OCI-LY1 (cell line): ENCODE data around the gene PIP5K1C.

ENCODE experiments used
- H2AFZ ChIP-seq: fragments of 200-600 bp; sonication (generic), shearing (Covaris generic); 2 replicates; pipeline ENCODE4 v1.6.0; 2014; ENCODE audit warnings: antibody characterized with exemption, mild to moderate bottlenecking, low read length
- H3F3A ChIP-seq: fragments of 200-600 bp; sonication (generic), shearing (Covaris generic); 2 replicates; pipeline ENCODE4 v1.6.0; 2014; ENCODE audit warnings: mild to moderate bottlenecking, antibody characterized with exemption, low read length, moderate library complexity; ENCODE audit not compliant: insufficient read depth
- H3K27ac ChIP-seq: fragments of 200-600 bp; sonication (generic); 2 replicates; pipeline ENCODE4 v1.5.1; 2014; ENCODE audit warnings: low read length, mixed run types, mild to moderate bottlenecking, low read depth; ENCODE audit not compliant: poor library complexity, severe bottlenecking
- H3K27me3 ChIP-seq: fragments of 200-600 bp; sonication (generic); 2 replicates; pipeline ENCODE4 v1.6.0; 2014; ENCODE audit warnings: antibody characterized with exemption, mild to moderate bottlenecking, low read length, moderate library complexity; ENCODE audit not compliant: insufficient read depth
- H3K36me3 ChIP-seq: fragments of 200-600 bp; sonication (generic); 2 replicates; pipeline ENCODE4 v1.6.1; 2014; ENCODE audit warnings: mild to moderate bottlenecking, antibody characterized with exemption, low read length, moderate library complexity, mixed read lengths; ENCODE audit not compliant: insufficient read depth
- H3K4me1 ChIP-seq: fragments of 200-600 bp; sonication (generic); 2 replicates; pipeline ENCODE4 v1.5.1; 2014; ENCODE audit warnings: mild to moderate bottlenecking, low read length, moderate library complexity; ENCODE audit not compliant: insufficient read depth, severe bottlenecking
- H3K4me2 ChIP-seq: fragments of 200-600 bp; sonication (generic), shearing (Covaris generic); 2 replicates; pipeline ENCODE4 v1.6.1; 2014; ENCODE audit warnings: low read length
- H3K4me3 ChIP-seq: fragments of 200-600 bp; sonication (generic); 2 replicates; pipeline ENCODE4 v1.5.1; 2014; ENCODE audit warnings: low read length, low read depth, mild to moderate bottlenecking, mixed read lengths; ENCODE audit not compliant: poor library complexity, severe bottlenecking
- H3K79me2 ChIP-seq: fragments of 200-600 bp; shearing (Covaris generic); 2 replicates; pipeline ENCODE4 v1.6.1; 2016; ENCODE audit warnings: mixed run types, low read length, mixed read lengths; ENCODE audit not compliant: insufficient read depth
- H3K9ac ChIP-seq: fragments of 200-600 bp; sonication (generic), shearing (Covaris generic); 2 replicates; pipeline ENCODE4 v1.6.1; 2014; ENCODE audit warnings: mild to moderate bottlenecking, low read length, mixed read lengths
- H3K9me2 ChIP-seq: fragments of 200-600 bp; sonication (generic), shearing (Covaris generic); 2 replicates; pipeline ENCODE4 v1.6.1; 2014; ENCODE audit warnings: low read depth, mild to moderate bottlenecking, low read length, mixed read lengths
- H3K9me3 ChIP-seq: fragments of 200-600 bp; shearing (Covaris generic); 2 replicates; pipeline ENCODE4 v1.6.1; 2014; ENCODE audit warnings: low read length, mixed read lengths
- H4K20me1 ChIP-seq: fragments of 200-600 bp; sonication (generic), shearing (Covaris generic); 2 replicates; pipeline ENCODE4 v1.6.0; 2016; ENCODE audit warnings: mild to moderate bottlenecking, low read length; ENCODE audit not compliant: insufficient read depth
- CTCF ChIP-seq: fragments of 200-600 bp; sonication (generic), shearing (Covaris generic); IDR thresholded peaks from 2 replicates; pipeline ENCODE4 v1.5.1; 2017; ENCODE audit warnings: mild to moderate bottlenecking, antibody characterized with exemption, low read length, moderate library complexity, mixed read lengths
- EZH2 ChIP-seq: fragments of 200-600 bp; sonication (generic), shearing (Covaris generic); IDR thresholded peaks from 2 replicates; pipeline ENCODE4 v1.8.0; 2017; ENCODE audit warnings: borderline replicate concordance, mixed run types, mild to moderate bottlenecking, antibody characterized with exemption, low read length, moderate library complexity, mixed read lengths

PIP5K1C gene

GRCh38 chr19:3669082-3669946, 31.0 kb downstream of the PIP5K1C start:
- Histone ChIP-seq H4K20me1 (no peaks in the 10 kb centered on the region), H3F3A (no peaks in the 10 kb centered on the region), H3K9me3 (0 out of 2 replicates have a peak, but pooled peaks cover 2% of the 10 kb centered on the region), H3K27ac (no peak overlapping the region), H3K9me2 (no peaks in the 10 kb centered on the region), H2AFZ (no peak overlapping the region), H3K79me2 (no peaks in the 10 kb centered on the region), H3K4me3 (no peak overlapping the region), H3K4me1 (peaks cover 15% of the 10 kb centered on the region), H3K36me3 (no peaks in the 10 kb centered on the region; the same call in 1 of the 2 replicates), H3K4me2 (no peak overlapping the region), H3K9ac (no peak overlapping the region), H3K27me3 (peaks cover 4% of the 10 kb centered on the region)
- TF ChIP-seq EZH2, result no peak
- TF ChIP-seq CTCF, result no peak

- no peaks in the 10 kb centered on the region for H3K9me2 ChIP-seq
- H2AFZ ChIP-seq, result no peak overlapping the region
- no peaks in the 10 kb centered on the region for H3K79me2 ChIP-seq
- H3K36me3 ChIP-seq, result no peaks in the 10 kb centered on the region
- H3K9me3 ChIP-seq, result no peaks in the 10 kb centered on the region
- H3K27me3 ChIP-seq, result peaks cover 4% of the 10 kb centered on the region
- no peak overlapping the region for H3K4me3 ChIP-seq
- TF ChIP-seq EZH2, result no peak
- no peak for TF ChIP-seq CTCF
- no peak overlapping the region for H3K4me2 ChIP-seq
- H3K4me1 ChIP-seq, result peaks cover 15% of the 10 kb centered on the region
- no peaks in the 10 kb centered on the region for H4K20me1 ChIP-seq
- no peak overlapping the region for H3K27ac ChIP-seq
- no peak overlapping the region for H3K9ac ChIP-seq
- H3F3A ChIP-seq, result no peaks in the 10 kb centered on the region
These were observed 31.8 kb downstream of the PIP5K1C start for GRCh38 chr19:3668331-3669081.

- H3K4me1 ChIP-seq, result peaks cover 15% of the 10 kb centered on the region
- no peak overlapping the region for H2AFZ ChIP-seq
- H3F3A ChIP-seq, result no peaks in the 10 kb centered on the region
- no peak overlapping the region for H3K4me2 ChIP-seq
- TF ChIP-seq EZH2, result no peak
- H3K27ac ChIP-seq, result no peak overlapping the region
- peaks cover 4% of the 10 kb centered on the region for H3K27me3 ChIP-seq
- no peaks in the 10 kb centered on the region for H3K79me2 ChIP-seq
- H4K20me1 ChIP-seq, result no peaks in the 10 kb centered on the region
- no peaks in the 10 kb centered on the region for H3K9me2 ChIP-seq
- H3K4me3 ChIP-seq, result no peak overlapping the region
- H3K36me3 ChIP-seq, result no peaks in the 10 kb centered on the region; the same call in 1 of the 2 replicates
- no peak overlapping the region for H3K9ac ChIP-seq
- no peaks in the 10 kb centered on the region for H3K9me3 ChIP-seq
These were observed 32.5 kb downstream of the PIP5K1C start for GRCh38 chr19:3667766-3668165.
